IPS-NIHi7 (cell line): ENCODE data around the gene PTPRG.
A peak's percentile ranks its signal among the peaks of the same experiment; 100 is the strongest.

Experiments used
- DNase-seq: peaks from one replicate; pipeline ENCODE4 v3.0.0; 2012; ENCODE audit warnings: mixed read lengths; ENCODE audit errors: extremely low spot score

Gene PTPRG

DNA sequence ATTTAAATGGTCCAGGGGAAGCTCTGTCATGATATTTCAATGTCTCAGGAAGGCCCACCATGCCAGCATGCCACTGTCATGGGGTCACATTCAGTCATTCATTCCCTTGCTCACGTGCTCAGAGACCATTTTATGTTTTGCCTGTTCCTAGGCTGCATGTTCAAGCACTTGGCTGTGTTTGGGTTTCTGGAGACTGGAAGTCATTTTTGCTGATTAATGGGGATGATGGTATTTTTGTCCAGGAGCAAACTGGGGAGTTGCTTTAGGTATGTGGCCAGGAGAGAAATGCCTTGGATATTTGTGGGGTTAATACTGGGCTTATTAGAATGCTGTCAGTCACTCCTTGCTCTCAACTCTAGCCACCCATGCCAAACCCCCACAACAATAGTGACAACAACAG, 303.5 kb downstream of the PTPRG start:
- no peak for DNase-seq

- no peak for DNase-seq
Measured at GRCh38 chr3:61865466-61866152, 304.2 kb downstream of the PTPRG start.

- no peak for DNase-seq
Measured at GRCh38 chr3:61866153-61866542, 304.8 kb downstream of the PTPRG start.

DNA sequence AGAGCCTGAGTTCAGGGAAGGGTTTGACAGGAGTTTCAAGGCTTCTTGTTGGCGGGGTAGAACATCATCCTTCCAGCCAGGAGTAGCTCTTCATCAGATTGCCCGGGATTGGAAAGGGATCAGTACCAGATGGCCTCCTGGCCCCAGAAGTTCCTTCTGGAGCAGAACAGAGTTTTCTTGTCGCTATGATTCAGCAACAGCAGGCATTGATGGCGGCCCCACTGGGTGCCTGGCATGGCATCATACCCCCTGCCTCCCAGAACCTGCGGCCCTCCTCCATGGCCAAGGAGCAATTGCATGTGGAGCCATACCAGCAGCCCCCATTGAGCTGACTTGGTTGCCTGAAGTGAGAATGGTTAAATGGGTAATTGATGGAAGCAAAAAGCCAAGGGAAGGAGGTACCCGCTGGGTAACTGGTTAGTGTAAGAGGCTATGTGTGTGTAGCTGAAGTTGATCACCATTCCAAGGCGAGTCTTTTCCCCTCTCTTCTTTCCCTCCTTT, 305.6 kb downstream of the PTPRG start:
- no peak for DNase-seq

DNA sequence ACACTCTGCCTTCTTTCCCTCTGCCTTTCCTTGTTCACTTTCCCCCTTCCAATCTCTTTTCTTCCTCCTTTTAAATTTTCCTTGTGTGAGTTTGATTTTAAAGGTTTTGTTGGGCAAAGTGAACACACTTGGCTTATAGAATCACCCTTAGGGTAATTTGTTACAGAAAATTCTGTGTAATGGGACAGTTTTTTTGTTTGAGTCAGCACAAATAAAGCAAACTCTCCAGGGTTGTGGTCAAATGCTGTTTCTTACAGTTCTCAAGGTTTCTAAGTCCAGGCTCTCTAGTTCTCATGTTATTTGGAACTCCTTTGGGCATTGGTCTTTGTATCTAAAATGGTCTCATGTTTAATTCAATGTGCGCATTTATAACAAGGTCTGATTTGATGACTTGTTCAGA, 307.1 kb downstream of the PTPRG start:
- DNase-seq: no peak

DNA sequence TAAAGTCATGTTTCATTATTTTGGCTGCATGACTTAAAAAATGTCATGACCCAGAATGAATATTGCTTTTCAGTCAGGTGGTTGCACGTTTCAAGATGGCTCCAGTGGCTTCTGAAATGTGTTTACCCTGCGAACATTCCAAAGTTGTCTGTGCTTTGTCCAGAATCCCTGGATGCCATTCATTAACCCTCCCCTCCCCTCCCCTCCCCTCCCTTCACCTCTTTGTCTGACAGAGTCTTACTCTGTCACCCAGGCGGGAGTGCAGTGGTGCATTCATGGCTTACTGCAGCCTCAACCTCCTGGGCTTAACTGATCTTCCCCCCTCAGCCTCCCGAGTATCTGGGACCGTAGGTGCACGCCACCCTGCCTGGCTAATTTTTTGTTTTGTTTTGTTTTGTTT, 308.0 kb downstream of the PTPRG start:
- DNase-seq: no peak

GRCh38 chr3:61871644-61872043, 310.3 kb downstream of the PTPRG start:
- no peak for DNase-seq

- DNase-seq: no peak
Measured at GRCh38 chr3:61872077-61872706, 310.8 kb downstream of the PTPRG start.

DNA sequence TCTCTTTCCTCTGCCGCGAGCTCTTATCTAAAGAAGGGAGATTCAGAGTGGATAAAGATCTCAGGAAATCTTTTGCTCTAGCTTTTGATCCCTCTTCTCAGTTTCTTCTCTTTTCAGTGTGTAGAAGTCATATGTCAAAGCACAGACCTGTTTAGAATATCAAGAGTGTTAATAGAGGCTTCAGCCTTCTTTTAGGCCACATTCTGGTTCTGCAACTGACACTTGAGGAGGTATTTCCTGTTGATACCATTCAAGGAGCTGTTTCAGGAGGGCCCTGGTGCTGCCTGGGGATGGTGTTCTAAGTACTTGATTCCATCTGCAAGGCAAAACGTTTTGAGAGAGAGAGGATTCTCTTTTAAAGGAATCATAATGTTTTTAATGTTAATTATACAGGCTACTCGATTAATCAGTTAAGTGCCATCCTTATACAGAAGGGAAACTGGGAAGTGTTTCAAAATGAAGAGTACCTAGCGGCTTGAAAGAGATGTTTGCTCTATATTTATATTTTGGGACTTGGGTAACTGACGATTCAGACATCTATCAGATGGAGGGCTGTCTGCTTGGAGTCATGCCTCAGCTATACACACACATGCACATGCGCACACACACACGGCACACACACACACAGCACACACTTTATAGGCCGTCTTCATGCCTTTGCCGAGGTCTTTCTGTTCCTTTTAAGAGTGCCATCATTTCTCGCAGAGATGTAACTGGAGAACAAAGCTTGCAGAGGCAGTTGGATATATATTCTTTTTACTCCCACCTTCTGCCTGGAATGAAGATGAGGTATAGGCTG, 313.9 kb downstream of the PTPRG start:
- peak; percentile 45 for DNase-seq

GRCh38 chr3:61875976-61876671, 314.8 kb downstream of the PTPRG start:
- no peak for DNase-seq

GRCh38 chr3:61876797-61877196, 315.4 kb downstream of the PTPRG start:
- DNase-seq: no peak

DNA sequence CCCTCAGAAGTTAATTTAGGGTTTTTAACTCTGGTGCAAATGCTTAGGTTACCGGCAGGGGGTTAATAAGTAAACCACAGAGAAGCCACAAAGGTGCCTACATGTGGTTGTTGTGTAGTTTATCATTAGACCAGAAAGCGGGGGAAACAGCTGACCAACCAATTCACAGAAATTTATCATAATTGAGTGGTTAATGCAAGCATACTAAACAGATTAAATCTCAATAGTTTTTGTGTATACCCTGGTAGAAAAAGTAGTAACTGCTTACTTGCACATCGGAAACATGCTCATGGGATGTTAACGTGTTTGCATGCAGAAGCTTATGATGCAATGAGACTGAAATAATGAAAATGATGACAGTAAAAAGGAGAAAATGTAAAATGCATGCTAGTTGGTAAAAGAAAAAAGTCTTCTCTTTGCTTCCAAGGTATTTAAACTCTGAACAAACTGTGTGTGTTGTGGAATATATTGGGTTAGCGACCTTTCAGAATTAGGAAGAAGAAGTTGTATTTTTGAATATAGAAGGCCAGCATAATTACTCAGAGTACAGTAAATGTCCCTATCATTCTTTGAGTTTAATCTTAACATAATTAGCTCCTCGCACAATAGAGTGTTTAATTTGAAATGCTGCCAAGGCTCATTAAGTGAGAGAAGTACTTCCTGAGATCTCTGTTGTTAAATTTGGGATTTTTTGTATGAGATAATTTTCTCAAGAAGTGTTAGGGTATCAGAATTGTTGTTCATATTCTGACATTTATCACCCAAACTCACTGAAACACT, 316.2 kb downstream of the PTPRG start:
- peak; percentile 27 for DNase-seq

- no peak for DNase-seq
Measured at GRCh38 chr3:61882253-61882652, 320.9 kb downstream of the PTPRG start.

DNA sequence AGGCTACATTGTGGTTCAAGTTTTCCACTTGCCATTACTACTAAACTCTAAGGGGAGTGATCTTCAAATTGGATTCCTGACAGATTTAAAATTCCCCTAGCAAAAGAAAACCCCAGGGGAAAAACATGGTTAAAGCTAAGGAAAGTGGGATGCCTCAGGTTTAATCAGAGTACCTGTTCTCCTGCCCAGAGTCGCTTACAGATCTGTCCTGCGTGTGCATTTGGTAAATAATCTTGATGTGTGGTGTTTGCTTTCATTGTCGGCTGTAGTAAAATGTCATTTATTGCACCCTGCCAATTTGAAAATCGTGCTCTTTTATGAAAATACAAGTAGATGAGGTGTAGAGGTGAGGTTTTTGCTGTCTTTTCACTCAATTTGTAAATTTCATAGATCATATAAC, 323.4 kb downstream of the PTPRG start:
- no peak for DNase-seq

DNA sequence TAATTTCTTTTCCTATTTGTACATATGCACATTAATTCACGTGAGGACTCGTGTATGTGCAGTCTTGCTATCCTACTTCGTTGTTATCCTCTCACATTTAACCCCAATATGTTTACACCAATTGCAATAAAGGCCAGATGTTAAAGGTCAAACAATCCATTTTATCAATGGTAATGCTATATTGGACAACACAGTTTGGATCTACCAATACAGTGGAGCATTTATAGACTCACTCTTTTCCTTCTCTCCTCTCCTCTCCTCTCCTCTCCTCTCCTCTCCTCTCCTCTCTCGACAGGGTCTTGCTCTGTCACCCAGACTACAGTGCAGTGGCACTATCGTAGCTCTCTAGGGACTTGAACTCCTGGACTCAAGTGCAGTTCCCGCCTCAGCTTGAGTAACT, 324.0 kb downstream of the PTPRG start:
- no peak for DNase-seq

- no peak for DNase-seq
Measured at GRCh38 chr3:61887206-61887605, 325.8 kb downstream of the PTPRG start.

- no peak for DNase-seq
Measured at GRCh38 chr3:61889259-61889658, 327.9 kb downstream of the PTPRG start.

GRCh38 chr3:61890167-61890566, 328.8 kb downstream of the PTPRG start:
- DNase-seq: no peak

GRCh38 chr3:61890586-61890985, 329.2 kb downstream of the PTPRG start:
- no peak for DNase-seq

- DNase-seq: no peak
Measured at GRCh38 chr3:61892891-61893290, 331.5 kb downstream of the PTPRG start.

- DNase-seq: no peak
Measured at GRCh38 chr3:61893840-61894566, 332.6 kb downstream of the PTPRG start.
